Neural progenitor cell (in vitro differentiated cells): ENCODE measurements around the gene UBR3. TPM values are rescaled to one million over a fixed set of nuclear protein-coding genes. Genes with fewer than 3 reads are reported as not detected.
"Not testable (repeated sequence)": the region's sequence is repeated elsewhere in the genome, so short reads cannot be mapped to it uniquely, and the experiment has no call there.

ENCODE experiments used
- DNase-seq: peaks from one replicate; pipeline ENCODE4 v3.0.0-alpha.2; 2016; ENCODE audit warnings: low spot score
- H2AFZ ChIP-seq: fragments of 200-600 bp; sonication (generic); replicated peaks from 2 replicates; pipeline ENCODE4 v1.6.1; 2016; ENCODE audit warnings: antibody characterized with exemption
- H3F3A ChIP-seq: fragments of 200-600 bp; sonication (generic); 2 replicates; pipeline ENCODE4 v1.6.1; 2016; ENCODE audit warnings: antibody characterized with exemption, low read depth
- H3K27ac ChIP-seq: fragments of 200-600 bp; sonication (generic); 2 replicates; pipeline ENCODE4 v1.5.1; 2016; ENCODE audit warnings: mild to moderate bottlenecking
- H3K27me3 ChIP-seq: fragments of 200-600 bp; sonication (generic); 2 replicates; pipeline ENCODE4 v1.6.1; 2016; ENCODE audit warnings: mild to moderate bottlenecking, moderate library complexity
- H3K36me3 ChIP-seq: fragments of 200-600 bp; sonication (generic); 2 replicates; pipeline ENCODE4 v1.5.1; 2016
- H3K4me1 ChIP-seq: fragments of 200-600 bp; sonication (generic); 2 replicates; pipeline ENCODE4 v1.6.1; 2016; ENCODE audit warnings: mixed run types
- H3K4me2 ChIP-seq: fragments of 200-600 bp; sonication (generic); 2 replicates; pipeline ENCODE4 v1.6.1; 2016
- H3K4me3 ChIP-seq: fragments of 200-600 bp; sonication (generic); 2 replicates; pipeline ENCODE4 v1.5.1; 2016
- H3K79me2 ChIP-seq: fragments of 200-600 bp; sonication (generic); 2 replicates; pipeline ENCODE4 v1.6.1; 2016; ENCODE audit warnings: low read depth
- H3K9ac ChIP-seq: fragments of 200-600 bp; sonication (generic); 2 replicates; pipeline ENCODE4 v1.6.1; 2016
- H3K9me3 ChIP-seq: fragments of 200-600 bp; sonication (generic); 2 replicates; pipeline ENCODE4 v1.5.1; 2016; ENCODE audit warnings: low read depth
- H4K20me1 ChIP-seq: fragments of 200-600 bp; sonication (generic); 2 replicates; pipeline ENCODE4 v1.6.1; 2016; ENCODE audit warnings: low read depth
- H3K27ac Mint-ChIP-seq: 3 replicates; pipeline ENCODE4 v1.8.0; 2021; ENCODE audit warnings: mixed read lengths
- H3K27me3 Mint-ChIP-seq: 2 replicates; pipeline ENCODE4 v1.8.0; 2022; ENCODE audit warnings: low read depth, mild to moderate bottlenecking, inconsistent platforms, moderate library complexity, mixed read lengths; ENCODE audit not compliant: insufficient read depth
- H3K36me3 Mint-ChIP-seq: 3 replicates; pipeline ENCODE4 v1.8.0; 2021; ENCODE audit warnings: mixed read lengths
- H3K4me1 Mint-ChIP-seq: 3 replicates; pipeline ENCODE4 v1.8.0; 2021; ENCODE audit warnings: mixed read lengths
- H3K4me3 Mint-ChIP-seq: 3 replicates; pipeline ENCODE4 v1.8.0; 2021; ENCODE audit warnings: mild to moderate bottlenecking, moderate library complexity, mixed read lengths
- H3K9me3 Mint-ChIP-seq: 3 replicates; pipeline ENCODE4 v1.8.0; 2020; ENCODE audit warnings: mixed read lengths
- EZH2 ChIP-seq: fragments of 200-600 bp; sonication (generic); IDR thresholded peaks from 2 replicates; pipeline ENCODE4 v1.6.1; 2017; ENCODE audit warnings: antibody characterized with exemption, mild to moderate bottlenecking, moderate library complexity
- EZH2phosphoT487 ChIP-seq: fragments of 200-600 bp; sonication (generic); IDR thresholded peaks from 2 replicates; pipeline ENCODE4 v1.6.1; 2017; ENCODE audit warnings: antibody characterized with exemption
- total RNA-seq: library from RNA; depleted of rRNA; stranded (reverse); fragments of >200 nt; gene quantifications from 2 replicates; pipeline ENCODE4 v1.2.3, GENCODE V29; 2015; ENCODE audit warnings: low replicate concordance
- TF ChIP-seq, protein P1 (sequence below): fragments of 200-600 bp; sonication (generic); IDR thresholded peaks from 2 replicates; pipeline ENCODE4 v1.5.1; 2017; ENCODE audit warnings: antibody characterized with exemption, mild to moderate bottlenecking

Gene UBR3
- total RNA-seq, 1 donor from 2014 or later, result 31.7 TPM

DNA sequence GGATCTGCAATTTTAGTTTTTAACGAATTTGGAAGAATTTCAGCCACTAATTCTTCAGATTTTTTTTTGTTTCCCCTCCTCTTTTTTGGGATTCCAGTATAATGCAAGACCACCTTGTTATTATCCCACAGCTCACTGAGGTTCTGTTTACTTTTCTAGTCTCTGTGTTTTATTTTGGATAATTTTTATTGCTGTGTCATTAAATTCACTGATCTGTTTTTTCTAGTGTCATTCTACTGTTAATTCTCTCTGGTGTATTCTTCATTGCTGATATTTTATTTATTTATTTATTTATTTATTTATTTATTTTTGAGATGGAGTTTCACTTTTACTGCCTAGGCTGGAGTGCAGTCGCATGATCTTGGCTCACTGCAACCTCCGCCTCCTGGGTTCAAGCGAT is 32.2 kb downstream of the UBR3 start:
- no peaks in the 10 kb centered on the region for H3K4me1 Mint-ChIP-seq
- DNase-seq, result no peak
- Histone ChIP-seq H3K4me2 (no peak overlapping the region), H3K27ac (no peak overlapping the region), H3K4me3 (no peak overlapping the region), H3K4me1 (peaks cover 12% of the 10 kb centered on the region), H3F3A (peaks cover 4% of the 10 kb centered on the region), H3K9ac (no peak overlapping the region), H3K79me2 (peaks cover 43% of the 10 kb centered on the region), H4K20me1 (no peaks in the 10 kb centered on the region), H3K27me3 (no peaks in the 10 kb centered on the region), H2AFZ (no peak overlapping the region), H3K36me3 (no peaks in the 10 kb centered on the region), H3K9me3 (no peaks in the 10 kb centered on the region)
- H3K27me3 Mint-ChIP-seq, result no peaks in the 10 kb centered on the region
- TF ChIP-seq, protein P1, sequence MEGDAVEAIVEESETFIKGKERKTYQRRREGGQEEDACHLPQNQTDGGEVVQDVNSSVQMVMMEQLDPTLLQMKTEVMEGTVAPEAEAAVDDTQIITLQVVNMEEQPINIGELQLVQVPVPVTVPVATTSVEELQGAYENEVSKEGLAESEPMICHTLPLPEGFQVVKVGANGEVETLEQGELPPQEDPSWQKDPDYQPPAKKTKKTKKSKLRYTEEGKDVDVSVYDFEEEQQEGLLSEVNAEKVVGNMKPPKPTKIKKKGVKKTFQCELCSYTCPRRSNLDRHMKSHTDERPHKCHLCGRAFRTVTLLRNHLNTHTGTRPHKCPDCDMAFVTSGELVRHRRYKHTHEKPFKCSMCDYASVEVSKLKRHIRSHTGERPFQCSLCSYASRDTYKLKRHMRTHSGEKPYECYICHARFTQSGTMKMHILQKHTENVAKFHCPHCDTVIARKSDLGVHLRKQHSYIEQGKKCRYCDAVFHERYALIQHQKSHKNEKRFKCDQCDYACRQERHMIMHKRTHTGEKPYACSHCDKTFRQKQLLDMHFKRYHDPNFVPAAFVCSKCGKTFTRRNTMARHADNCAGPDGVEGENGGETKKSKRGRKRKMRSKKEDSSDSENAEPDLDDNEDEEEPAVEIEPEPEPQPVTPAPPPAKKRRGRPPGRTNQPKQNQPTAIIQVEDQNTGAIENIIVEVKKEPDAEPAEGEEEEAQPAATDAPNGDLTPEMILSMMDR, result no peak
- TF ChIP-seq EZH2 (no peak), EZH2phosphoT487 (no peak)
- H3K36me3 Mint-ChIP-seq, result peaks cover 28% of the 10 kb centered on the region
- peaks cover 18% of the 10 kb centered on the region for H3K9me3 Mint-ChIP-seq
- no peak overlapping the region for H3K4me3 Mint-ChIP-seq
- no peak overlapping the region for H3K27ac Mint-ChIP-seq

DNA sequence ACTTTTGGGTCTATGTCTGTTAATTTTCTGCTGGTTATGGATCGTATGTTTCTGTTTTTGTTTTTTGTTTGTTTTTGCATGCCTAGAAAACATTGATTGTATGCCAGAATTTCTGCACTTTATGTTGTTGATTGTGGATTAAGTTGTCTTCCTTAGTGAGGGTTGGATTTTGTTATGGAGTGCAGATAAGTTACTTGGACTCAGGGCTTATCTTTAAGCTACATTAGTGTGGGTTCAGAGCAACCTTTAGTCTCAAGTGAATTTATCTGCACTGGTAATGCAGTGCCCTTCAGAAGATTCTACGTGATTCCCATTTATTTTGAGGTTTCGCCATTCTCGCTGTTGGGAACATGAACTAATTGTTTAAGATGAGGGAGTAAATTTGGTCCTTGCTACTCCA is 32.9 kb downstream of the UBR3 start:
- no peak overlapping the region for H3K27ac ChIP-seq
- H3K36me3 Mint-ChIP-seq, result peaks cover 26% of the 10 kb centered on the region
- no peaks in the 10 kb centered on the region for H3K36me3 ChIP-seq
- H3K27me3 Mint-ChIP-seq, result no peaks in the 10 kb centered on the region
- H3K27ac Mint-ChIP-seq, result no peak overlapping the region
- no peaks in the 10 kb centered on the region for H4K20me1 ChIP-seq
- H3K27me3 ChIP-seq, result no peaks in the 10 kb centered on the region
- peaks cover 2% of the 10 kb centered on the region for H3F3A ChIP-seq
- H3K79me2 ChIP-seq, result peaks cover 41% of the 10 kb centered on the region
- no peak overlapping the region for H3K4me2 ChIP-seq
- H2AFZ ChIP-seq, result no peak overlapping the region
- TF ChIP-seq EZH2 (no peak), EZH2phosphoT487 (no peak)
- TF ChIP-seq, protein P1, result no peak
- no peak overlapping the region for H3K9ac ChIP-seq
- no peak overlapping the region for H3K4me3 ChIP-seq
- H3K4me1 ChIP-seq, result peaks cover 9% of the 10 kb centered on the region
- peaks cover under 1% of the 10 kb centered on the region for H3K4me1 Mint-ChIP-seq
- peaks cover 16% of the 10 kb centered on the region for H3K9me3 Mint-ChIP-seq
- no peaks in the 10 kb centered on the region for H3K9me3 ChIP-seq
- no peak overlapping the region for H3K4me3 Mint-ChIP-seq
- DNase-seq, result no peak

DNA sequence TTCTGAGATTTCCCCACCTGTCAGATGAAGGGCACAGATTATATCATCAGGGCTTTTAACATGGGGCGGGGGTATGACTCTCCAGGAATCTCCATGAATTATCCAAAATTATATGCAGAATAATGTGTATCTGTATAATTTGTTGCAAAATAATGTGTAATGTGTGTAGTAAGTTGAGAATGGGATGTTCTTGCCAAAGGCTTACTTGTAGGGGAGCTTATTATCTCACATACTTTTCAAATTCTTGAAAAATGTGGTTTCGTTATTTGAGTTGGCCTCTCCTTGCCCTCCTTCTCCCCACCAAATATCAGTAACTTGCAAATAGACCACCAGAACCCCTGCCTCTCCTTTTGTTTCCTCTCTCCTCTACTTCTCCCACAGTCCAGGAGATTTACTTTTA is 35.6 kb downstream of the UBR3 start:
- DNase-seq, result no peak
- Histone ChIP-seq H2AFZ (no peak overlapping the region), H3K4me1 (peaks cover 9% of the 10 kb centered on the region), H3K4me3 (no peak overlapping the region), H3K27ac (no peak overlapping the region), H4K20me1 (no peaks in the 10 kb centered on the region), H3K9me3 (no peaks in the 10 kb centered on the region), H3K36me3 (no peaks in the 10 kb centered on the region), H3K27me3 (no peaks in the 10 kb centered on the region), H3K4me2 (no peak overlapping the region), H3K9ac (no peak overlapping the region), H3K79me2 (peaks cover 51% of the 10 kb centered on the region), H3F3A (peaks cover 6% of the 10 kb centered on the region)
- Mint-ChIP-seq H3K27me3 (no peaks in the 10 kb centered on the region), H3K27ac (no peak overlapping the region), H3K4me1 (peaks cover 5% of the 10 kb centered on the region), H3K36me3 (peaks cover 22% of the 10 kb centered on the region), H3K9me3 (peaks cover 18% of the 10 kb centered on the region), H3K4me3 (no peak overlapping the region)
- TF ChIP-seq EZH2 (no peak), EZH2phosphoT487 (no peak)

DNA sequence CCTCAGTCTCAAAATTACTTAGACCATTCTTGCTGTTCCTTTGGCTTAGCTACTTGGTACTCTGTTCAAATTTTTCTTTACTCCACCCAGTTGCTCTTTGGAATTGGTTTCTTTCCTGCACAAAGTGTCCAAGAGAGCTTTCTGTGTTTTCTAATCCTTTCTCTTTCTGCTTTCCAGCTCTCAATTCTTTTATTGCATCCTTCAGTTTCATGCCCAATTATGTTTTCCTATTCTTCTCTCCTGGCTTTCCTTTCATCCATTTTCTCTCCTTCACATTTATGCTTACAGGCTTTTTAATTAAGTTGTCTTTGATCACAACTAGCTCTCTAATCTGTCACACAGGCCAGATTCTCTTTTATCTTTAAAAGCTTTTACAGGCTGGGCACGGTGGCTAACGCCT is 38.2 kb downstream of the UBR3 start:
- Histone ChIP-seq H3K4me2 (no peak overlapping the region), H3K9me3 (no peaks in the 10 kb centered on the region), H3F3A (peaks cover 6% of the 10 kb centered on the region), H3K27me3 (no peaks in the 10 kb centered on the region), H2AFZ (no peak overlapping the region), H3K4me3 (no peak overlapping the region), H3K4me1 (peaks cover 9% of the 10 kb centered on the region), H4K20me1 (no peaks in the 10 kb centered on the region), H3K27ac (no peak overlapping the region), H3K9ac (no peak overlapping the region), H3K36me3 (no peaks in the 10 kb centered on the region), H3K79me2 (peaks cover 52% of the 10 kb centered on the region)
- Mint-ChIP-seq H3K27ac (no peak overlapping the region), H3K4me1 (peaks cover 8% of the 10 kb centered on the region), H3K36me3 (peaks cover 15% of the 10 kb centered on the region), H3K27me3 (no peaks in the 10 kb centered on the region), H3K4me3 (no peak overlapping the region), H3K9me3 (peaks cover 9% of the 10 kb centered on the region)
- TF ChIP-seq, protein P1, result no peak
- TF ChIP-seq EZH2phosphoT487, result no peak
- no peak for TF ChIP-seq EZH2
- DNase-seq, result no peak

DNA sequence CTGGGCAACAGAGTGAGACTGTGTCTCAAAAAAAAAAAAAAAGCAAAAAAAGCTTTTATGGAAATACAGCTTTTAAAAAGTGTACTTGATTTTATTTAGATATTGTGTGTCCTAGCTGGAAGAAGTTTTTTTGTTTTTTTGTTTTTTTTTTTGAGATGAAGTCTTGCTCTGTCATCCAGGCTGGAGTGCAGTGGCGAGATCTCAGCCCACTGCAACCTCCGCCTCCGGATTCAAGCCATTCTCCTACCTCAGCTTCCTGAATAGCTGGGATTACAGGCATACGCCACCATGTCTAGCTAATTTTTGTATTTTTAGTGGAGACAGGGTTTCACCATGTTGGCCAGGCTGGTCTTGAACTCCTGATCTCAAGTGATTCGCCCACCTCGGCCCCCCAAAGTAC is 39.0 kb downstream of the UBR3 start:
- peaks cover 52% of the 10 kb centered on the region for H3K79me2 ChIP-seq
- not testable (repeated sequence) for DNase-seq, H3K4me1 Mint-ChIP-seq, H3K27me3 ChIP-seq, H3K9me3 Mint-ChIP-seq, H3K36me3 ChIP-seq, H3K27ac Mint-ChIP-seq, H3K4me2 ChIP-seq, H3K27ac ChIP-seq, H3K27me3 Mint-ChIP-seq, H3K9ac ChIP-seq, H3K9me3 ChIP-seq, H3K4me1 ChIP-seq, H3F3A ChIP-seq, H3K4me3 Mint-ChIP-seq, H2AFZ ChIP-seq, H3K4me3 ChIP-seq, H4K20me1 ChIP-seq
- H3K36me3 Mint-ChIP-seq, result peaks cover 13% of the 10 kb centered on the region
